ENCODE results near the gene EEF1A2.

The EEF1A2 gene

DNA sequence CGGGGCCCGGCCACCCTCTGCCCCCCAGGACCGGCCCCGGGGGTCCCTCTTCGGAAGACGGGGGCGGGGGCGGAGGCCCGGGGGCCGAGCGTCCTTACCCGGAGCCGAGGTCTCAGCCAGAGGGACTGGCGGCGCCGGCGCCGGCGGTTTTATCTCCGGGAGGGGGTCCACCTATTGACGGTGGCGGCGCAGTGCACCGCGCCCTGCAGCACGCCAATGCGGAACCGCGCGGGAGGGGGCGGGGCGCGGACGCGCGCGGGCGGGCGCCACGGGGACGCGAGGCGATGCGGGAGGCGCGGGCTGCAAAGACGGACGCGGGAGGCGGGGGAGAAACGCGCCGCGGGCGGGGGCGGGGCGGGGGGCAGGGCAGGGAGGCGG, at the start of gene EEF1A2:
EEF1A2 (minus strand) TSS at position 124 of the 378 bp plus-strand sequence. CDS start 1,320 bp downstream, outside the sequence.
- peak in 1 of 2 donors; percentile 12 for DNase-seq (ENCODE audit: low read depth in 2 of 2)

DNA sequence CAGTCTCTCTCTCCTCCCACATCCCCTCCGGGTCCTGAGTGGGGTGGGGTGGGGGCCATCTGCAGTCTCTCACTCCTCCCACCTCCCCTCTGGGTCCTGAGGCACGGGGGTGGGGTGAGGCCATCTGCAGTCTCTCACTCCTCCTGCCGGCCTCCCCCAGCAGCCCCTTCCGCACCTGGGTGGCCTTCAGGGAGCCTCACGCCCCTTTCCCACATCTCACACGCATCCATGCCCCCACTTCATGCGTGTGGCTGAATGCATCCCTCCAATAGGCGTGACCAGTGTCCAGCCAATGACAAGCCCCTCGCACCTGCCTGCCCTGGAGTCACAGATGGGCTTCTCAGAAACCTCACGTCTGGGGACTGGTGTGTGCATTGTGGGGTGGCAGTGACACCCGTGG, 49.7 kb upstream of the EEF1A2 start:
- no peak for DNase-seq (ENCODE audit: low read depth in 2 of 2)

DNA sequence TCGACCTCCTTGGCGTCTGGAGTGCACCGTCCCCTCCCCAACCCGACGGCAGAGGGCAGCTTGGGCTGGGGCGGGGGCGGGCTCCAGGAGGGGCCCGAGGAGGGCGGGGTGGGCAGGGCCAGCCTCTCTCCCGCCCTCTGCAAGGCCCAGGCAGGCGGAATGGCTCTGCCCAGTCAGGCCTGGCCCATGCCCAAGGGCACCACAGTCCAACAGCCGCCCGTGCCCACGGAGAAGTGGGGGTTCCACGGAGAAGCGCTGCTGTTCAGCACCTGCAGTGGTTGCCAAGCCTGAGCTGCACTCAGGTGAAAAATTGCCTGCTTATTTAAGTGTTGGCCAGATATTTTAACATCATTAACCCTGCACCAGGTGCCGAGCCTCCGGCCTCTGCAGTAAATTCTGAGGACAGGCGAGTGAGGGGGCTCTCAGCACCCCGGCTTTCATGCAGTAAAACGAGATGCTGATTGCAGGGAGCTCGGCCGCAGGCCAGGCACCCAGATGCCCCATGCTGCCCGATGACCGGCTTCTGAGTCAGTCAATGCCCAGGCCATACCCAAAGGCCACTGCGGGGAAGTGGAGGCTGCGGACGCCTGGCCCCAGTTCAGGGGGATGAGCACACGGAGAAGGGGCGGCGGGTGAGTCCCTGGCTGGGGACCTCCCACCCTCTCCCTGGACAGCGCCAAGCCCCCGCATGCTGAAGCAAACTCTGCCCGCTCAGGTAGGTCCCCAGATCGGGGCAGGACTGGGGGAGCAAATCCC, 49.0 kb upstream of the EEF1A2 start, which contains the start of gene SRMS:
SRMS (minus strand) TSS at position 25 of the 756 bp plus-strand sequence. CDS start 286 bp downstream, outside the sequence.
- no peak for DNase-seq (ENCODE audit: low read depth in 2 of 2)

DNA sequence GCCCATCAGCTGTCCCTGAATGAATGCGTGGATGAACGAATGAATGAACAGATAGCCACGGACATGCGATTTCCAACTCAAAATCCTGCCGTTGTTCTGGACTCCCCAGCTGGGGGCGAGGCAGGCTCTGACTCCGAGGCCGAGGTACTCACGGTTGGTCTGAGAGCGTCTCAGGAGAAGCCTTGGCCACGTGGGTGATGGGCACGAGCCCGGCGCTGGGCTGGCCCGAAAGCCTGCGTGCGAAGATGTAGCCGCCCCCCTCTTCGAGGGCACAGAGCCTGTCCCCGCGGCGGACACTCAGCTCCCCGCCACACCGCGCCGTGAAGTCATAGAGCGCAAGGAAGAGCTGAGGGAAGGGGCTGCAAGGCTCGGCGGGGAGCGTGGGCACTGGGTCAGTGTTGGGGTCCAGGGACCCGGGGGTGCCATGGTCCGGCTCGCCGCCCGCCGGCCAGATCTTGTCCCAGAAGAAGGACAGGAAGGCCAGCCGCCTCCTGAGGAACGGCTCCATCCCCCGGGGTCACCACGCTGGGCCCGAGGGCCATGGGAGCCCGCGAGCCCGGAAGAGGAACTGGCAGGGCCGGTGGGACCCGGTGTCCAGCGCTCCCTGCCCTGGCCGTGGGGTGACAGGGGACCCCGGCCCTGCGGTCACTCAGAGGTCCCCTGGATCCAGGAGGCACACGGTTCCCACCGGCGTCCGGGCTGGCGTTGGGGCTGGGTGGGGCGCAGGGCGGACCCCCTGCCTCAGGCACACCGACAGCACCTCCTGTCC, 48.3 kb upstream of the EEF1A2 start:
- DNase-seq (ENCODE audit: low read depth in 2 of 2), result no peak

DNA sequence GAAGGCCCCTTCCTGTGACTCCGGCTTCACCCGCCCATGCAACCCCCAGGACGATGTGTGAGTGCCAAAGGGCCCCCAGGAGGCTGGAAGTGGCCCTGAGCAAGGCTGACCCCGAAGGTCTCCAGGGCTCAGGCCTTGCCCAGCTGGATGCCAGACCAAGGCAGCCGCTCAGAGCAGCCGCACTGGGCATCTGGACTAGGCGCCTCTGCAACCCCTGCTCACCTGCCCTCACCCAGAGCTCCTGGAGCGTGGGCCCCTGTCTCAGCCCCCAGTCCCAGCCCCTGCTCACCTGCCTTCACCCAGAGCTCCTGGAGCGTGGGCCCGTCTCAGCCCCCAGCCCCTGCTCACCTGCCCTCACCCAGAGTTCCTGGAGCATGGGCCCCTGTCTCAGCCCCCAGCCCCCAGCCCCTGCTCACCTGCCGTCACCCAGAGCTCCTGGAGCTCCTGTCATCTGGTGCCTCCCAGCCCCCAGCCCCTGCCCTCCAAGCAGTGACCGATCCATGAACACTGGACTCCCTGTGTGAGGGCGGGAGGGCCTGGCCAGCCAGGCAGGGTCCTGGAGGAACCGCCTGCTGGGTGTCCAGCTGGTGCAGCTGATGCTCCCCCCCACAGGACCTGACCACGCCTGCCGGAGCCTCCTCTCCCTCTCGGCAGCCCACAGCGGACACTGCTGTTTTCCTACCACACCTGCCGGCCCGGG, 47.5 kb upstream of the EEF1A2 start:
- no peak for DNase-seq (ENCODE audit: low read depth in 2 of 2)

DNA sequence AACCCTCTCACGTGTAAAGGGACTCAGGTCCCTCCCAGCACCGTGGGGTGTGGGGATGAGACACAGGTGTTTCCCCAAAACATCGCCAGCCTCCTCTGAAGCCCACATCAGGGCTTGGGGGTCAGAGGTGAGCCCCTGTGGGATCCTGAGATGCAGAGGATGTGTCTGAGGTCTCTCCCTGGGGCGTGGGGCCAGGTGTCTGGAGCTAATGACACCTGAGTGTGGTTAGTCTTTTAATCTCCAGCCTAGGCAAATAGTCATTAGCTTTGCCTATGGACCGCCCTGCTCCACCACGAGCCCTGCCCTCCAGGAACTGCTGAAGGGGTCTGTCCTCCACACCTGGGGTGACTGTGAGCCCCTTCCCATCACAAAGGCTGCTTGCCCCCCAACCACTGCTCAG, 46.9 kb upstream of the EEF1A2 start:
- no peak for DNase-seq (ENCODE audit: low read depth in 2 of 2)

DNA sequence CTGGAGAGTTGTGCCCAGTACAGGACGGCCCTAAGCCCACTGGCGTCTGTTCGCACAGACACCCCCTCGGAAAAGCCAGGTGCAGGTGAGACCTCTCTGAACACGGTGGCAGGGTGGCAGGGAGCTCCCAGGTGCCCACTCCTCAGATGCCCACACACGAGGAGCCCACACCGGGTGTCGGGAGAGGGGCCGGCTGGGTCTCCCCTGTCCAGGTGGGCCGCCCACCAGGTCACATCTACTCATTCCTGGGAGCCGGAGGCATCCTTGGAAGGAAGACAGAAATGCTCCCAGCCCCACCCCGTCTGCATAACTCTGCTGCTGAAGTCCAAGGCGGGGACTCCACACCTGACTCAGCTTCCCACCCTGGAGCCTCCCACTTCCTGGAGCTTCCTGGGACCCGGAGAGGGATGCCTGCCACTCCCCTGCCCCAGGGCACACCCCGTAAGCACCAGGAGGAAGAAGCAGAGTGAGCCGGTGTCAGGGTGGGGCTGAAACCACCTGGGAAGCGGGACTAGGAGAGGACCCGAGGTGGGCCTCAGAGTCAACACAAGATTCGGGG, 46.2 kb upstream of the EEF1A2 start:
- DNase-seq (ENCODE audit: low read depth in 2 of 2), result no peak

DNA sequence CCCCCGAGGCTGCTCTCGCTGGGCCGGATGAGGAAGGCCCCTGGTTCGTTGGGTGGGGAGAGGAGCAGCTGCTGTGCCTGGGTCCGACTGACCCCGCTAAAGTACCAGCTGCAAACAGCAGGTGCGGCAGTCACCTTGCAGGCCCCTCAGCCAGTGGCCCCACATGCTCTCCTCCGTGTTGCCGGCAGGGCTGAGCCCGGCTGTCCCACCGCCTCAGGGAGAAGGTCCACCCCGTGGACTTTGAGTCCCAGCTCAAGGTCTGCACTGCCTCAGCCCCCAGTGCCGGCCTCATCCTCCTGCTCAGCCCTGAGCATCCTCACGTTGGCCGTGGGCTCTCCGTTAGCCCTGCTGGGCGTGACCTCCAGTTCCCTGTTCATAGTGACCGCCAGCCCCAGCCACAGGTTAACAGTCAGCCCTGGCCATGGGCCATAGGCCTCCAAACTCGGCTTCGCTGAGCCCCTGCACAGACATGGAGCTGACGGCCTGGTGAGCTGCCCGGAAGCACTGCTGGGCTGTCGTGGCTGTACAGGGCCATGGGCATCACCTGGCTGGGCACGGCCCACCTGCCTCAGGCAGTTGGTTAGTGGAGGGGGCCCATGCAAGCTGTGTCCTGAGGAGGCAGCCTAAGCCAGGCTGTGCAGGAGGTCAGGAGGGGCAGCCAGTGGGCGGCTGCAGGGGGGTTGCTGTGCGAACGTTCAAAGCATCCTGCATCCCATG, 45.5 kb upstream of the EEF1A2 start:
- DNase-seq (ENCODE audit: low read depth in 2 of 2), result no peak

DNA sequence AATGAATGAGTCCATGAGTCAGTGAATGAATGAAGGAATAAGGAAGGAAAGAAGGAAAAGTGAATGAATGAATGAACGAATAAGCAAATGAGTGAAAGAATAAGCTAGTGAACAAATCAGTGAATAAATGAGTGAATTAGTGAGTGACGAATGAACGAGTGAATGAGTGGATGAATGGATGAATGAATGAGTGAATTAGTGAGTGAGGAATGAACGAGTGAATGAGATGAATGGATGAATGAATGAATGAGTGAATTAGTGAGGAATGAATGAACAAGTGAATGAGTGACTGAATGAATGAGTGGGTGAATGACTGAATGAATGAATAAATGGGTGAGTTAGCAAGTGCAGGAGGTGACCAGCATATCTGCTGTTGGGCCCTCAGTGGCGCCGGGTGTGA, 44.9 kb upstream of the EEF1A2 start:
- no peak for DNase-seq (ENCODE audit: low read depth in 2 of 2)

DNA sequence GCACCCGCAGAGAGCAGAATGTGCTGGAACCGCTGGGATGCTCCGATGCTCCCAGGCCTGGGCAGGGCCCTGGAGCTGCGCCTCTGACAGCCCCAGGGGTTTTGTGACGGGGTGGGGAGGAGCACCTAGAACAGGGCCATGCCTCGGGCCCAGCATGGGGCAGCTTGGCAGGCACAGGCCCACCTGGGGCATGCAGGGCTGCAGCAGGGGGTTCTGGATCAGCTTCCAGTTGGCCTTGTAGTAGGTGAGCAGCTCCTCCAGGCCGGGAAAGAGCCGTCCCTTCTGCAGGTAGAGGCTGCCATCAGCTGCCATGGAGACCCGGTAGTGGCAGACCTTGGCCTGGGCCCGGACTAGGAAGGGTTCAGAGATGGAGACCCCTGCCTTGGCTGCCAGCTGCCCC, 44.2 kb upstream of the EEF1A2 start:
- DNase-seq (ENCODE audit: low read depth in 2 of 2), result no peak

DNA sequence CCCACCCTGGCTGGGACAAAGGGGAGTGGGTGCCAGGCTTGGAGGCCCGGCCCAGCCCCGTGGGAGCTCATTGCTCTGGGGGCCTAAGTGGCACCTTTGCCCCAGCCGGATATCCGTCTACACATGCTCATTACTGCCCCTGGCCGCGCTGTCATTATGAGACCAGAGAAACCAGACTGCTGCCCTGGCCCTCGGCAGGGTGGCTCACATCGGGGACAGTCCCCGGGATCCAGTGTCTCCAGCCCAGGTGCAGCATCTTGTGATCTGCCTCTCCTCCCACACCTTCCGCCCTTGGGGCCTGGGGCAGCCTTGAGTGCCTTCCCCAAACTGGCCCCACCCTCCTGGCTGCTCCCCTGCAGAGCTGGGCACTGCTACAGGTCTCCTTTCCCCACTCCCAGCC, 43.8 kb upstream of the EEF1A2 start:
- no peak for DNase-seq (ENCODE audit: low read depth in 2 of 2)

DNA sequence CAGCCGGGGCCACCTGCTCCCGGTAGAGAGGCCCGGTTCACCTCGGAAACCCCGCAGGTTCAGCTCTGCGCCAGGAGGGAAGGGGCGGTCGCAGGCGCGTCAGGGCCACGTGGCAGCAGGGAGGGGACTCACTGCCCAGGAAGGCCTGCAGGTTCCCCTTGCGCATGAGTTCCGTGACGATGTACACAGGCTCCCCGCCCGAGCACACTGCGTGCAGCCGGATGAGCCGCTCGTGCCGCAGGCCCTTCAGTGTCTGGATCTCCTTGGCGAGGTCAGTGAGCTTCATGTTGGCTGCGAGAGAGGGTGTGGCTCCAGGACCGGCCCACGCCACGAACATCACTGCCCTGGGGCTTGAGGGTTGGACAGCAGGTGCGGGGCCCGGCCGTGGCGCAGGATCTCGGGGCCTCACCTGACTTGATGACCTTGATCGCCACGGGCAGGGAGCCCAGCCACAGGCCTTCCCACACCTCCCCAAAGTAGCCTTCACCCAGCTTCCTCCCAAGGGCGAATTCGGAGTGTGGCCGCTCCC, 43.2 kb upstream of the EEF1A2 start:
- DNase-seq (ENCODE audit: low read depth in 2 of 2), result no peak

DNA sequence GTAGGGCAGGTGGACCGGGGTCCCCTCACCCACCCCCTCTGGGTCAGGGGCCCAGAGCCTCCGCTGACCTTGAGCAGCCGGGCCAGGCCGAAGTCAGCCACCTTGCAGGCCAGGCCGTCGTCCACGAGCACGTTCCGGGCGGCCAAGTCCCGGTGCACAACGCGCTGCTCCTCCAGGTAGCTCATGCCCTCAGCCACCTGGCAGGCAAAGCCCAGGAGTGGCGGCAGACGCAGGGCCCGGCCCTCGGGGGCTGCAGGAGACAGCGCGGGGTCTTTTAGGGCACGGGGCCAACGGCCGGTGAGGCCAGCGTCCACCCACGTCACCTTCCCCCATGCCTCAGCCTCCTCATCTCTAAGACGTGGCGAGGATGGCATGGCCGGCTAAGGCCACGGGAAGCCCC, 42.5 kb upstream of the EEF1A2 start:
- no peak for DNase-seq (ENCODE audit: low read depth in 2 of 2)

DNA sequence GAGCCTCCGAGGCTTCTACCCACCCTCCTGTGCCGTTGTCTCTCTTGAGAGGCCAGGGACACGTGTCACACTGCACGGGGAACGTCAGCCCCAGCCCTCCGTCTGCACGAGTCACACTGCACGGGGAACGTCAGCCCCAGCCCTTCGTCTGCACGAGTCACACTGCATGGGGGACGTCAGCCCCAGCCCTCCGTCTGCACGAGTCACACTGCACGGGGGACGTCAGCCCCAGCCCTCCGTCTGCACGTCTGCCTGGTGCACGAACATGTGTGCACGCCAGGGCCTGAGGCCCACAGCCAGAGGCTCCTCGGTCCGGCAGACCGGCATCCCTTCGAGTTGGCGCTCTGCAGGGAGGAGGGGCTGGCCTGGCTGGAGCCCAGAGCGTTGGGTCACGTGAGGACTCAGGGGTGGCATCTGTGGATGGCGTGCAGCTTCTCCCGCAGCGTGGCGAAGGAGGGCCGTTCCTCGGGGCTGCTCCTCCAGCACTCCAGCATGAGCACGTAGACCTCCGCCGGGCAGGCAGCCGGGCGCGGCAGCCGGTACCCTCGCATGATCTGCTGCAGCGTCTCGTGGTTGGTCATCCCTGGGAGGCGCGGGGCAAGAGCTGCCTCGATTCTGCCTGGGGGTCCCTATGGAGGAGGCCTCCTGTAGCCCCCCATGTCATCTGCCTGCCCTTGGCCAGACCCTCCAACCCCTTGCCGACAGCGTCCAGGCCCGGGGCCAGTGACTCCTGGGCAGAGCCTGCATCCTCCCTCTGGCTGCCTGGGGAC, 41.7 kb upstream of the EEF1A2 start:
- DNase-seq (ENCODE audit: low read depth in 2 of 2), result no peak

DNA sequence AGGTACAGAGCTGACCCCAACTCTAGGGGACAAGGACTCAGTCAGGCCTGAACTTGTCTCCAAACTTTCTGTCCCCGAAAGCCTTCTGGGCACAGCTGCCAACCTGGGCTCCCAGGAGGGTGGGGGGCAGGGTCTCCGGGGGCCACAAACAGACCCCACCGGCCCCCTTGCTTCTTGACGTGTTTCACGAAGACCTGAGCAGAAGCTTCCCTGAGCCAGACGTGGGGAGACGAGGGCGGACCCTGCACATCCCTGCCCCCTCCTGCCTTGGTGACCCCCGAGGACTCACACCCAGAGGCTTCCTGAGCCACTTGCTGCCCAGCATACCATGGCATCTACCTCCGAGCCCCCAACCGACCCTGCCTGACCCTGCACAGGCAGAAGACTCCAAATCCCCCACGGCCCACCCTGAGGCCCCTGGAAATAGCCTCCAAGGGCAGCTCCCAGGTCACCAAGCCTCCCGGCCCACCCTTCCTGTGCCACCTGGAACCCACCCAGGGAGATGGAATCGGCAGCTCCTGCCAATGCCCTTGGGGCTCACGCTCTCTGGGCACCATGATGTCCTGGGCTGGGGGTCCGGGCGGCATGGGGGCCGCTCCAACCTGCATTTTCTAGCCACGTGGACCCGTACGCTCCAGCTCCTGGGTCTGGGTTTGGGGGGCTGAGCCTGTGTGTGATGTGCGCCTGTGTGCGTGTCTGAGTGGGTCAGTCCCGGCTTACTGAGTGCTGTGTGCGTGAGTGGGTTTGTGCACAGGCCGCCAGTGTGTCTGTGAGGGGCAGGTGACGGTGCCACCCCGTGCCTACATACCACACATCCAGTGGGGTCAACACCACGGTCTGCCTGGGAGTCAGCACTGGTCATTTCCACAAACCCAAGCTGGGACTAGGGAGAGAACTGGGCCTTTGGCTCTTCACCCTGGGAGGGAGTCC, 40.8 kb upstream of the EEF1A2 start:
- DNase-seq (ENCODE audit: low read depth in 2 of 2), result no peak

DNA sequence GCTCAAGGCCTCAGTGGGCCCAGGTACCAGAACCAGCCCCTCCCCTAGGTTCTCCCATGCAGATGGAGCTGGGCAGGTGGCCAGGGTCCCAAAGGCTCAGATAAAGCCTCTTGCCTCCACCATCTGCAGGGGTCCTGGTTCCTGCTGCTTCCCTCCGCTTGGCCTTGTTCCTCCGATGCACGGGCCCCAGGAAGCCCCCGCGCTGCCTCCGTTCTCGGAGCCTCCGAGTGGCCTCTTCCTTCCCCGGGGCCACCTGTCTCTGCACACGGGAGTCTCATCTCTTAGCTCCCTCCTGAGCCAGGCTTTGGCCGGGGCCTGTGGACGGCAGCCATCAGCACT, 40.2 kb upstream of the EEF1A2 start:
- no peak for DNase-seq (ENCODE audit: low read depth in 2 of 2)

DNA sequence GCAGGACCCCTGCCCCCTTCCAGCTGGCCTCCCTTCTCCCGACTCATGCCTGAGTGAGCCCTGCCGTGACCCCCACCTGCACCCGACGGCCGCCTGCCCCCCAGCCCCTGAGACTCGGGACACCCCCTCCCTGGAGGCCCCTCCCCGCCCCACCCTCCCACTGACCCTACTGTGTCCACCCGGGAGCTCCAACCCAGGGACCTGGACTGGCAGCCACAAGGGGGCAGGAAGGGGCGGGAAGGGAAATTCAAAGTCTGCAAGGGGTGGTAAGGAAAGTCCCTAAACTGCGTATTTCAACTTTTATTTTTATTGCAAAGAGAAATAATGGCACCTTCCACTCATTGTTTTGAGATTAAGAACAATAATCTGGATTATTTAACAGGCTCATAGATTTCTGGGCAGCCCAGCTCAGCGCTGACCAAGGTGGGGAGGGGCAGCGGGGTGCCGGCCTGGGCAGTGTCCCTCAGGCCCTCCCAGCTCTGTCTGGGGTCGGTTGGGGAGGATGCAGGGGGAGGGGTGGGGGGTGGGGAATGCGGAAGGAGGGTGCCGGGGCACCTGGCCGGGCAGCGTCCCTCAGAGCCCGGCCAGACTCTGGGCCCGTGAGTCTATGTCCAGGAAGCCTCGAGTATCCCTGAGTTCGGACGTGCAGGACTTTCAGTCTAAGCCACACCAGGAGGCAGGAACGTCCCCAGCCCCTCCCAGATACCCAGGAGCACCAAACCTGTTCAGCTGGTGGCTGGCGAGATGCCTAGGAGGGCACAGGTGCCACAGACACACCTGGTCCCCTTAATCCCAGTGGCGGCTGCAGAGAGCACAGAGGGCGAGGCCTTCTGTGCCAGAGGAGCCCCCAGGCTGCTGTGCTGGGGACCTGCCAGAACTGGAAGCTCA, 39.6 kb upstream of the EEF1A2 start:
- no peak for DNase-seq (ENCODE audit: low read depth in 2 of 2)

DNA sequence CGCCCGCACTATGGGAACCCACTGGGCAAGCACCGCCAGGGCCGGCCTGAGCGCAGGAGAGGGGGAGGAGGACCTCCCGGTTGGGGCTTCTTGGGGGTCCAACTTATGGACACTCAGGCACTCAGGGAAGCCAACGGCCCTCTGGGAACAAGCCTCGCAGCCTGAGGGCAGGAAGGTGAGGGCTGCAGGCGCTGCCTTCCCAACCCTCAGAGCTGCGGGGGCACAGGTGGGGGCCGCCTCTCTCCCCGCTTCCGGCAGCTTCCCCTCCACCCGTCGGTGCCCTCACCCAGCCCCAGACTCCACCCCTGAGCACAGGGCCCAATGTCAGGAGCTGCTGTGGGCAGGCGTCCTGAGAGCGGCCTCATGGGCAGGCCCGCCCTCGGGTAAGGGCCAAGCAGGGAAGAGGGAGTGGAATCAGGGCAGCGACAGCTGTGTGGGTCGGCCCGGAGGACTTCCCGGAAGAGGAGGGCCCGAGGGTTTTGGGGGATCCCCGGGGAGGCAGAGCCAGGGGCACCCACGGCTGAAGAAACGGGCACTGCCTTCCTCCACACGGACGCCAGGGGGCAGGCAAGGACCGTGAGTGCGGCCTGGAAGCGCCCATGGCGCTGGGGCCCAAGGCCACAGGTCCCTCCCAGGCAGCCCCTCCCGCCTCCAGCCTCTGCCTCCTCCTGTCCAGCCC, 38.8 kb upstream of the EEF1A2 start:
- DNase-seq (ENCODE audit: low read depth in 2 of 2), result peak; percentile 79 to 84
